Stomach (tissue), 4 donors: ENCODE measurements around the gene ZDHHC7.

Experiments
- CTCF ChIP-seq, 7 experiments: fragments of 450-650 bp in 4 of 7; fragments of 200-600 bp in 3 of 7; sonication (generic) in 3 of 7; IDR thresholded peaks; one replicate each; pipeline ENCODE4 v1.5.1; 2016 to 2019; ENCODE audit warnings: antibody characterized with exemption in 7 of 7, control low read depth in 2 of 7, mild to moderate bottlenecking in 1 of 7
- POLR2A ChIP-seq, 4 donors: fragments of 450-650 bp; IDR thresholded peaks; one replicate each; pipeline ENCODE4 v1.6.1; 2016; ENCODE audit warnings: antibody characterized with exemption in 4 of 4, control low read depth in 2 of 4, mild to moderate bottlenecking in 1 of 4, moderate library complexity in 1 of 4

- TF ChIP-seq POLR2A (IDR thresholded peaks at IDR 0.05), result no peak
- TF ChIP-seq CTCF (IDR thresholded peaks at IDR 0.05), result no peak
Observed at GRCh38 chr16:84964386-84965128, 46.8 kb downstream of the ZDHHC7 start.
